H1 (cell line): Measurements from ENCODE around the gene NT5C1A. TPM values are rescaled to one million over a fixed set of nuclear protein-coding genes. Genes with fewer than 3 reads are reported as not detected.

ENCODE experiments used
- BACH1 ChIP-seq: IDR thresholded peaks from 2 replicates; pipeline ENCODE4 v1.6.1; 2012; ENCODE audit warnings: low read length, improper control_type of control experiment
- CHD2 ChIP-seq: IDR thresholded peaks from 2 replicates; pipeline ENCODE4 v1.6.1; 2012; ENCODE audit warnings: low read length, improper control_type of control experiment
- POLR2A ChIP-seq, 2 experiments: IDR thresholded peaks; 1 replicate in 1 of 2; 2 replicates in 1 of 2; pipeline ENCODE4 v1.6.1; 2011; ENCODE audit warnings: low read depth in 2 of 2, low read length in 2 of 2, mild to moderate bottlenecking in 2 of 2; ENCODE audit errors: control extremely low read depth in 1 of 2
- RBBP5 ChIP-seq: IDR thresholded peaks from 2 replicates; pipeline ENCODE4 v1.7.1; 2012; ENCODE audit warnings: low read depth, mild to moderate bottlenecking, inconsistent platforms, low read length, moderate library complexity, borderline replicate concordance
- SIX5 ChIP-seq: IDR thresholded peaks from 2 replicates; pipeline ENCODE4 v1.6.1; 2011; ENCODE audit warnings: mild to moderate bottlenecking, low read depth, low read length
- polyA plus RNA-seq, 7 experiments: library from polyadenylated mRNA; depleted of rRNA in 3 of 7; stranded (reverse) in 5 of 7; unstranded in 2 of 7; fragments of >200 nt in 5 of 7; fragments of 200-250 nt in 2 of 7; gene quantifications; 1 replicate in 5 of 7; 2 replicates in 1 of 7; 4 replicates in 1 of 7; pipeline versions ENCODE4 v1.2.1 to v1.2.3, GENCODE V29; 2011 to 2013; ENCODE audit warnings: missing spikeins in 2 of 7, mixed read lengths in 2 of 7
- total RNA-seq: library from RNA; stranded (reverse); fragmentation: NEBNext Ultra II Directional; extraction: Animal tissue kit (Norgen Biotek cat#: 25700); gene quantifications from 2 replicates; pipeline ENCODE4 v1.2.1, GENCODE V29; 2021

The NT5C1A gene
- total and polyA plus RNA-seq, 2 of the 8 experiments (the other 6 are each of a cell fraction or from before 2014, with no cell fraction given): not detected

DNA sequence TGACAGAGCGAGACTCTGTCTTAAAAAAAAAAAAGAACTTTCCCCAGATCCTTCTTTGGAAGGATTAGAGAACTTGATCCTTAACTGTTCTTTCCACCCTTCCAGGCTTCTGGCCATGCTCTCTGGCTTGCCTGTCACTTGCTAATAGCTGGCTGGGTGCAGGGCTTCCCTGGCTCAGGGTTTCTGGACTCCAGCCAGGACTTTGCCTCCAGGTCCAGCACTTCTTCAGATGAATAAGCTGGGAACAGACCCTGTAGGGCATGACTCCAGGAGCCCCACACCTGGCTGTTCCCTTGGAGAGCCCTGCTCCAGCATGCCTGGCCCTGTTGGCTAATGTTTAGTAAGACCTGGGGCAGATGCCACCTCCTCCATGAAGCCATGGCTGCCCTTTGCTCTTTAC, 3.3 kb upstream of the NT5C1A start (continued):
- no peak for TF ChIP-seq CHD2
- no peak for TF ChIP-seq RBBP5
- no peak for TF ChIP-seq SIX5
- TF ChIP-seq BACH1: no peak
- TF ChIP-seq POLR2A (IDR thresholded peaks at IDR 0.05; ENCODE audit: control extremely low read depth in 1 of 2, low read depth in 2 of 2, low read length in 2 of 2): no peak
